ENCODE measurements around the gene ELK1. TPM values are rescaled to one million over a fixed set of nuclear protein-coding genes. Genes with fewer than 3 reads are reported as not detected.
A peak's percentile ranks its signal among the peaks of the same experiment; 100 is the strongest.

ELK1 gene
- total RNA-seq, 1 donor: 22.9 TPM

GRCh38 chrX:47658301-47658683 is 7.9 kb upstream of the ELK1 start:
- DNase-seq (ENCODE audit: low read depth): no peak
- peak overlapping the region; percentile 74 for H3K4me3 ChIP-seq (ENCODE audit: low read depth, low read length)
- TF ChIP-seq CTCF (IDR thresholded peaks at IDR 0.05; ENCODE audit: insufficient read depth, low read length): no peak

GRCh38 chrX:47651043-47651905 is 911 bp upstream of the ELK1 start:
- TF ChIP-seq CTCF (IDR thresholded peaks at IDR 0.05; ENCODE audit: insufficient read depth, low read length): no peak
- H3K4me3 ChIP-seq (ENCODE audit: low read depth, low read length): peak overlapping the region; percentile 55
- DNase-seq (ENCODE audit: low read depth): no peak

- TF ChIP-seq CTCF (IDR thresholded peaks at IDR 0.05; ENCODE audit: insufficient read depth, low read length): no peak
- DNase-seq (ENCODE audit: low read depth): no peak
- peak overlapping the region; percentile 76 for H3K4me3 ChIP-seq (ENCODE audit: low read depth, low read length)
These were observed 591 bp downstream of the ELK1 start for GRCh38 chrX:47649781-47650163.

DNA sequence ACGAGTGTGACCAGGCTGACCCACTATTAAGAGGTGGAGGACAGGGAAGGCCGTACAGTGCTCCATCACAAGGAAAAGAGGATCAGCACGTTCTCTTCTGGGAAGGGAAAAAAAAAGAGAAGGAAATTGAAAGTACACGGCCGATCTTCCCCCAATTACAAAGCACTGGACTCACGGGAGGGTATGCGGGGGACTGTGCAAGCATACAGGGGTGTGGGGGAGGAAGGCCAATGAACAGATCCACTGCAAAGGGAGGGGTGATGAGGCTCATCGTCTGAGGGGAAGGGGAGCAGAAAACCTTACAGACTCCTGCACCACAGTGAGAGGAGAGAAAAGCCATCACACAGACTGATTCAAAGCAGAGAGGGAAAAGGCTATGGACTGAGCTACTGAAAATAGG is 1.1 kb downstream of the ELK1 start:
- peak overlapping the region; percentile 76 for H3K4me3 ChIP-seq (ENCODE audit: low read depth, low read length)
- no peak for DNase-seq (ENCODE audit: low read depth)
- no peak for TF ChIP-seq CTCF (IDR thresholded peaks at IDR 0.05; ENCODE audit: insufficient read depth, low read length)

DNA sequence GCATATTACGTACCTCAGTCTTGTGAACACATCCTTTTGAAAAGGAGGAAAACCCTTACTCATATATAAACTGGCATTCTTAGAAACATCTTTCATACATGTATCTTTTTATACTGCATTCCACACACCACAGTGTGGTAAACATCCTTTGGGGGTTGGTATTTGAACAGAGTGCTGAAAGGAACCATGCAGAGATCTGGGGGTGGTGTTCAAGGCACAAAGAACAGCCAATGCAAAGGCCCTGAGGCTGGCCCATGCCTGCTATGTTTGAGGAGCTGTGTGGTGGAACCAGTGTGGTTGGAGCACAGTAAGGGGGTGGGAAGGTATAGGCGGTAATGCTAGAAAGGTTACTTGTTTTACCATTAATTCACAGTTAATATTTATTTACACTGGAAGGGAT is 2.0 kb downstream of the ELK1 start:
- no peak for DNase-seq (ENCODE audit: low read depth)

DNA sequence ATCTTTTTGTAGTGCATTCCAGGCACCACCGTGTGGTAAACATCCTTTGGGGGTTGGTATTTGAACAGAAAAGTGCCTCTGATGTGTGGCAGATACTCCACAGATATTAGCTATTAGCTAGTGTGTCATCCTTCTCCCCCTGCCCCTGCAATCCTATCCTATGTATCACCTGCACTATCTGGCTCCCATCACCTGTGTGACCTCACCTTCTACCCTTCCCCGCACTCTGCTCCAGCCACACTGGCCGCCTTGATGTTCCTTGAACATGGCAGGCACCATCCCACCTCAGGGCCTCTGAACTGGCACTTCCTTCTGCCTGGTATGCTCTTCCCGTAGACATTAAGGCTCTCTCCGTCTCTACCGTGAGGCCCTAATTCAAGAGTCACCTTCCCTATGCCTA is 3.7 kb downstream of the ELK1 start:
- H3K4me3 ChIP-seq (ENCODE audit: low read depth, low read length): no peak overlapping the region
- TF ChIP-seq CTCF (IDR thresholded peaks at IDR 0.05; ENCODE audit: insufficient read depth, low read length): no peak
- no peak for DNase-seq (ENCODE audit: low read depth)

More for the DNA sequence above, 2.0 kb downstream of the ELK1 start:
- TF ChIP-seq CTCF (IDR thresholded peaks at IDR 0.05; ENCODE audit: insufficient read depth, low read length): no peak
- H3K4me3 ChIP-seq (ENCODE audit: low read depth, low read length): no peak overlapping the region

Measured in fibroblast of the aortic adventitia (primary cell).